ENCODE results near the gene ANKRD63.

Gene ANKRD63

GRCh38 chr15:40264321-40265153 is 18.3 kb downstream of the ANKRD63 start:
- H3K27ac Mint-ChIP-seq = no peak overlapping the region
- no peak overlapping the region for H3K4me3 Mint-ChIP-seq
- H3K27me3 Mint-ChIP-seq = peaks cover 0 to 10% of the 10 kb centered on the region in 2 donors
- H3K9me3 Mint-ChIP-seq = no peaks in the 10 kb centered on the region
- DNase-seq (no peak), ATAC-seq (replicated peaks) (no peak)
- H3K36me3 Mint-ChIP-seq (ENCODE audit: insufficient read depth) = peaks cover 3% of the 10 kb centered on the region
- H3K4me1 Mint-ChIP-seq (ENCODE audit: low read depth in 2 of 2) = no peaks in the 10 kb centered on the region

- no peak for DNase-seq
- Mint-ChIP-seq H3K27ac (peak overlapping the region in 1 of 2 donors; percentile 41), H3K9me3 (no peaks in the 10 kb centered on the region), H3K4me3 (no peak overlapping the region), H3K4me1 (ENCODE audit: low read depth in 2 of 2) (peaks cover 0 to 1% of the 10 kb centered on the region in 2 donors), H3K36me3 (ENCODE audit: insufficient read depth) (peaks cover 3% of the 10 kb centered on the region), H3K27me3 (peaks cover 0 to 17% of the 10 kb centered on the region in 2 donors)
- no peak for ATAC-seq (replicated peaks)
Observed at GRCh38 chr15:40263024-40263754, 19.7 kb downstream of the ANKRD63 start.

- H3K9me3 Mint-ChIP-seq = no peaks in the 10 kb centered on the region
- ATAC-seq (replicated peaks) (no peak), DNase-seq (no peak)
- H3K4me1 Mint-ChIP-seq (ENCODE audit: low read depth in 2 of 2) = peaks cover 6 to 10% of the 10 kb centered on the region in 2 donors
- no peaks in the 10 kb centered on the region for H3K36me3 Mint-ChIP-seq (ENCODE audit: insufficient read depth)
- no peak overlapping the region for H3K4me3 Mint-ChIP-seq
- peaks cover 3 to 21% of the 10 kb centered on the region in 2 donors for H3K27me3 Mint-ChIP-seq
- peak overlapping the region in 1 of 2 donors; percentile 12 for H3K27ac Mint-ChIP-seq
Observed at GRCh38 chr15:40259021-40259420, 23.8 kb downstream of the ANKRD63 start.

GRCh38 chr15:40258544-40258943 is 24.3 kb downstream of the ANKRD63 start:
- Mint-ChIP-seq H3K4me1 (ENCODE audit: low read depth in 2 of 2) (peaks cover 9 to 13% of the 10 kb centered on the region in 2 donors), H3K27me3 (peaks cover 8 to 26% of the 10 kb centered on the region in 2 donors), H3K4me3 (no peak overlapping the region), H3K36me3 (ENCODE audit: insufficient read depth) (no peaks in the 10 kb centered on the region), H3K9me3 (no peaks in the 10 kb centered on the region), H3K27ac (peak overlapping the region in 1 of 2 donors; percentile 12)
- DNase-seq (no peak), ATAC-seq (replicated peaks) (no peak)

GRCh38 chr15:40257656-40258450 is 25.0 kb downstream of the ANKRD63 start:
- H3K27ac Mint-ChIP-seq = no peak overlapping the region
- ATAC-seq (replicated peaks) = no peak

GRCh38 chr15:40256638-40257235 is 26.1 kb downstream of the ANKRD63 start:
- peak overlapping the region; percentile 29 to 85 for H3K27ac Mint-ChIP-seq
- no peaks in the 10 kb centered on the region for H3K9me3 Mint-ChIP-seq
- H3K27me3 Mint-ChIP-seq = peaks cover 8 to 24% of the 10 kb centered on the region in 2 donors

More at GRCh38 chr15:40257656-40258450, 25.0 kb downstream of the ANKRD63 start:
- Mint-ChIP-seq H3K4me3 (no peak overlapping the region), H3K4me1 (ENCODE audit: low read depth in 2 of 2) (peaks cover 15 to 20% of the 10 kb centered on the region in 2 donors), H3K36me3 (ENCODE audit: insufficient read depth) (no peaks in the 10 kb centered on the region), H3K27me3 (peaks cover 8 to 32% of the 10 kb centered on the region in 2 donors), H3K9me3 (no peaks in the 10 kb centered on the region)
- no peak for DNase-seq

GRCh38 chr15:40255033-40255432 is 27.8 kb downstream of the ANKRD63 start:
- Mint-ChIP-seq H3K27me3 (peaks cover 8 to 37% of the 10 kb centered on the region in 2 donors), H3K9me3 (no peaks in the 10 kb centered on the region), H3K4me1 (ENCODE audit: low read depth in 2 of 2) (peaks cover 15 to 23% of the 10 kb centered on the region in 2 donors), H3K27ac (no peak overlapping the region), H3K36me3 (ENCODE audit: insufficient read depth) (no peaks in the 10 kb centered on the region), H3K4me3 (no peak overlapping the region)
- ATAC-seq (replicated peaks) (no peak), DNase-seq (no peak)

More at GRCh38 chr15:40256638-40257235, 26.1 kb downstream of the ANKRD63 start:
- Mint-ChIP-seq H3K36me3 (ENCODE audit: insufficient read depth) (no peaks in the 10 kb centered on the region), H3K4me1 (ENCODE audit: low read depth in 2 of 2) (peaks cover 15 to 20% of the 10 kb centered on the region in 2 donors), H3K4me3 (peak overlapping the region in 1 of 2 donors; percentile 46)
- DNase-seq (peak; percentile 16 to 37 (median 19)), ATAC-seq (replicated peaks) (peak; percentile 91)

- H3K4me3 Mint-ChIP-seq = no peak overlapping the region
- peaks cover 8 to 37% of the 10 kb centered on the region in 2 donors for H3K27me3 Mint-ChIP-seq
- ATAC-seq (replicated peaks) = no peak
- H3K27ac Mint-ChIP-seq = peak overlapping the region in 1 of 2 donors; percentile 81
- peaks cover 15 to 23% of the 10 kb centered on the region in 2 donors for H3K4me1 Mint-ChIP-seq (ENCODE audit: low read depth in 2 of 2)
- no peaks in the 10 kb centered on the region for H3K36me3 Mint-ChIP-seq (ENCODE audit: insufficient read depth)
- DNase-seq = no peak
- H3K9me3 Mint-ChIP-seq = no peaks in the 10 kb centered on the region
Observed at GRCh38 chr15:40254452-40254851, 28.4 kb downstream of the ANKRD63 start.

- no peaks in the 10 kb centered on the region for H3K9me3 Mint-ChIP-seq
- H3K27me3 Mint-ChIP-seq = peaks cover 8 to 30% of the 10 kb centered on the region in 2 donors
- no peak for DNase-seq
- ATAC-seq (replicated peaks) = peak; percentile 18
- H3K36me3 Mint-ChIP-seq (ENCODE audit: insufficient read depth) = no peaks in the 10 kb centered on the region
- peak overlapping the region; percentile 85 to 91 for H3K4me3 Mint-ChIP-seq
- peaks cover 14 to 23% of the 10 kb centered on the region in 2 donors for H3K4me1 Mint-ChIP-seq (ENCODE audit: low read depth in 2 of 2)
- peak overlapping the region; percentile 75 to 87 for H3K27ac Mint-ChIP-seq
Observed at GRCh38 chr15:40253167-40253790, 29.6 kb downstream of the ANKRD63 start.

GRCh38 chr15:40252438-40253166 is 30.3 kb downstream of the ANKRD63 start:
- H3K36me3 Mint-ChIP-seq (ENCODE audit: insufficient read depth) = no peaks in the 10 kb centered on the region
- peaks cover 8 to 30% of the 10 kb centered on the region in 2 donors for H3K27me3 Mint-ChIP-seq
- peak; percentile 51 for ATAC-seq (replicated peaks)
- H3K9me3 Mint-ChIP-seq = no peaks in the 10 kb centered on the region
- DNase-seq = peak in 1 of 3 experiments; percentile 14
- peak overlapping the region; percentile 85 to 91 for H3K4me3 Mint-ChIP-seq
- peak overlapping the region; percentile 75 to 87 for H3K27ac Mint-ChIP-seq
- peaks cover 14 to 23% of the 10 kb centered on the region in 2 donors for H3K4me1 Mint-ChIP-seq (ENCODE audit: low read depth in 2 of 2)

- DNase-seq (no peak), ATAC-seq (replicated peaks) (no peak)
- no peaks in the 10 kb centered on the region for H3K36me3 Mint-ChIP-seq (ENCODE audit: insufficient read depth)
- peak overlapping the region; percentile 56 to 58 for H3K4me3 Mint-ChIP-seq
- H3K27me3 Mint-ChIP-seq = peaks cover 8 to 30% of the 10 kb centered on the region in 2 donors
- no peak overlapping the region for H3K27ac Mint-ChIP-seq
- no peaks in the 10 kb centered on the region for H3K9me3 Mint-ChIP-seq
- peaks cover 13 to 23% of the 10 kb centered on the region in 2 donors for H3K4me1 Mint-ChIP-seq (ENCODE audit: low read depth in 2 of 2)
Observed at GRCh38 chr15:40252141-40252437, 30.8 kb downstream of the ANKRD63 start.
